SK-N-SH treated with all-trans-retinoic acid at 6 μM for 48 hours (cell line): ENCODE measurements around the gene DEPDC7.

ENCODE experiments used
- ARNTL ChIP-seq: fragments of 450-650 bp; formaldehyde crosslinking; IDR thresholded peaks from 2 replicates; pipeline ENCODE4 v1.5.0; 2020; ENCODE audit warnings: low read depth, mild to moderate bottlenecking, moderate library complexity, borderline replicate concordance
- CSDC2 ChIP-seq: fragments of 250-450 bp; sonication (Bioruptor Pico); IDR thresholded peaks from 2 replicates; pipeline ENCODE4 v1.5.0; 2020; ENCODE audit warnings: mild to moderate bottlenecking, moderate library complexity
- RARB ChIP-seq: fragments of 250-450 bp; sonication (Bioruptor Pico); IDR thresholded peaks from 2 replicates; pipeline ENCODE4 v1.8.0; 2021; ENCODE audit warnings: mild to moderate bottlenecking, moderate library complexity
- ZFP30 ChIP-seq: fragments of 450-650 bp; formaldehyde crosslinking; IDR thresholded peaks from 2 replicates; pipeline ENCODE4 v1.5.0; 2022; ENCODE audit warnings: mild to moderate bottlenecking, moderate library complexity
- TF ChIP-seq, protein P1 (sequence below): fragments of 250-450 bp; sonication (Bioruptor Pico); IDR thresholded peaks from 2 replicates; pipeline ENCODE4 v1.5.1; 2020; ENCODE audit warnings: low read depth, mild to moderate bottlenecking, moderate library complexity

DNA sequence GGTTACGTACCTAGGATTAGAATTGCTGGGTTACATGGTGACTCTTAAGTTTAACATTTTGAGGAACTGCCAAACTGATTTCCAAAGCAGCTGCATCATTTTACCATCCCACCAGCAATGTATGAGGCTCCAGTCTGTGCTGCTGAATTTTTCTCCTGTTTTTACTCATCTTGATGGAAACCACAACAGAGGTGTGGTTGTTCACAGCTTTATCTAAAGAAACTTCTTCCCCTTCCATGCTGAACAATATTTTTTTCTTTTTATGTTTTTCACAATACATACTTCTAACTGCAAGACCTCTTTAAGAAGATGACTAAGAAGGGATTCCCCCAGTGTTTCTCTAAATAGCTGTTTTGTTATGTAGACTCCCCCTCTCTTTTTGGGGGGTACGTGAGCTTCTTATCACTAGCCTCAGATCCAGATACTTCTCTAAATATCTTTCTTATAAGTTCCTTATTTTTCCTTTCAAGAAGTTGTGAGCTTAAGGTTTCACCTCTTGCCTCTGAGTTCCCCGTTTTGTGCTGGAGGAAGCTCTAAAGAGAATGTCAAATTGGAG, 47.7 kb downstream of the DEPDC7 start:
- no peak for TF ChIP-seq CSDC2 (CRISPR knock-in tag)
- TF ChIP-seq ARNTL (CRISPR knock-in tag) = no peak
- TF ChIP-seq, protein P1, sequence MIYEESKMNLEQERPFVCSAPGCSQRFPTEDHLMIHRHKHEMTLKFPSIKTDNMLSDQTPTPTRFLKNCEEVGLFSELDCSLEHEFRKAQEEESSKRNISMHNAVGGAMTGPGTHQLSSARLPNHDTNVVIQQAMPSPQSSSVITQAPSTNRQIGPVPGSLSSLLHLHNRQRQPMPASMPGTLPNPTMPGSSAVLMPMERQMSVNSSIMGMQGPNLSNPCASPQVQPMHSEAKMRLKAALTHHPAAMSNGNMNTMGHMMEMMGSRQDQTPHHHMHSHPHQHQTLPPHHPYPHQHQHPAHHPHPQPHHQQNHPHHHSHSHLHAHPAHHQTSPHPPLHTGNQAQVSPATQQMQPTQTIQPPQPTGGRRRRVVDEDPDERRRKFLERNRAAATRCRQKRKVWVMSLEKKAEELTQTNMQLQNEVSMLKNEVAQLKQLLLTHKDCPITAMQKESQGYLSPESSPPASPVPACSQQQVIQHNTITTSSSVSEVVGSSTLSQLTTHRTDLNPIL = no peak
- TF ChIP-seq ZFP30 (CRISPR knock-in tag) = no peak
- no peak for TF ChIP-seq RARB
